Endothelial cell (in vitro differentiated cells): ENCODE measurements around the gene SMIM31. TPM values are rescaled to one million over a fixed set of nuclear protein-coding genes. Genes with fewer than 3 reads are reported as not detected.

Experiments
- DNase-seq: peaks from one replicate; pipeline ENCODE4 v3.0.0; 2021; ENCODE audit warnings: low spot score
- H3K27ac Mint-ChIP-seq: one replicate; pipeline ENCODE4 v1.8.0; 2021; ENCODE audit warnings: mixed read lengths, inconsistent platforms; ENCODE audit not compliant: unreplicated experiment
- H3K27me3 Mint-ChIP-seq: one replicate; pipeline ENCODE4 v1.8.0; 2021; ENCODE audit warnings: mild to moderate bottlenecking, moderate library complexity, mixed read lengths, inconsistent platforms; ENCODE audit not compliant: unreplicated experiment
- H3K36me3 Mint-ChIP-seq: one replicate; pipeline ENCODE4 v1.8.0; 2021; ENCODE audit warnings: mild to moderate bottlenecking, low read depth, mixed read lengths, inconsistent platforms; ENCODE audit not compliant: unreplicated experiment
- H3K4me1 Mint-ChIP-seq: one replicate; pipeline ENCODE4 v1.8.0; 2021; ENCODE audit warnings: mild to moderate bottlenecking, mixed read lengths, inconsistent platforms; ENCODE audit not compliant: unreplicated experiment
- H3K4me3 Mint-ChIP-seq: one replicate; pipeline ENCODE4 v1.8.0; 2021; ENCODE audit warnings: mild to moderate bottlenecking, mixed read lengths, inconsistent platforms; ENCODE audit not compliant: unreplicated experiment
- H3K9me3 Mint-ChIP-seq: one replicate; pipeline ENCODE4 v1.8.0; 2021; ENCODE audit warnings: mixed read lengths, inconsistent platforms; ENCODE audit not compliant: unreplicated experiment
- CTCF ChIP-seq: fragments of 200-600 bp; sonication (generic); IDR thresholded peaks from one replicate; pipeline ENCODE4 v1.5.0; 2021; ENCODE audit warnings: antibody characterized with exemption; ENCODE audit not compliant: unreplicated experiment
- total RNA-seq: library from RNA; stranded (reverse); fragmentation: NEBNext Ultra II Directional; extraction: Animal tissue kit (Norgen Biotek cat#: 25700); gene quantifications from one replicate; pipeline ENCODE4 v1.2.1, GENCODE V29; 2021; ENCODE audit not compliant: unreplicated experiment

The SMIM31 gene
- total RNA-seq, 1 donor from 2014 or later = not detected

- Mint-ChIP-seq H3K4me3 (no peak overlapping the region), H3K27me3 (no peaks in the 10 kb centered on the region), H3K4me1 (peaks cover 10% of the 10 kb centered on the region), H3K36me3 (no peaks in the 10 kb centered on the region), H3K27ac (no peak overlapping the region), H3K9me3 (no peaks in the 10 kb centered on the region)
- DNase-seq = no peak
- TF ChIP-seq CTCF = no peak
These were observed 75.0 kb downstream of the SMIM31 start for GRCh38 chr4:164828955-164829354.

DNA sequence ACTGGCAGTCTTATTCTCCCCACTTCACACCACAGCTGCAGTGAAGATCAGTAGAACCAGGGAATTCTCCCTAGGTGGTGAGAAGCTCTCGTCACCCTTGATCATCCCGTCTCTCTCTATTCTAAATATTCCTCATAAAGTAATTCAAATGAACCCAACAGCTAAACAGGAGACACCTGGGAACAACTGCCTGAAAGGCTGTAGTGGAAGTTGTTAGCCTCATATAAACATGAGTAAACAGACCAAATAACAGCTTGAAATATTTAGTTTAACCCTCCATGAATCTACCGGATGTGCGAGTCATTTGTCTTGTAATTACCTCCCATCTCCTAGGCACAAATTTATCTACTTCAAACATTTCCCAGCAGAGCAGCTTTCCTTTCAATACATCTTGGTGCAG, 92.6 kb downstream of the SMIM31 start:
- DNase-seq = no peak
- no peak overlapping the region for H3K27ac Mint-ChIP-seq
- no peaks in the 10 kb centered on the region for H3K36me3 Mint-ChIP-seq
- H3K9me3 Mint-ChIP-seq = no peaks in the 10 kb centered on the region
- TF ChIP-seq CTCF = no peak
- no peaks in the 10 kb centered on the region for H3K4me1 Mint-ChIP-seq
- H3K4me3 Mint-ChIP-seq = no peak overlapping the region
- H3K27me3 Mint-ChIP-seq = no peaks in the 10 kb centered on the region

DNA sequence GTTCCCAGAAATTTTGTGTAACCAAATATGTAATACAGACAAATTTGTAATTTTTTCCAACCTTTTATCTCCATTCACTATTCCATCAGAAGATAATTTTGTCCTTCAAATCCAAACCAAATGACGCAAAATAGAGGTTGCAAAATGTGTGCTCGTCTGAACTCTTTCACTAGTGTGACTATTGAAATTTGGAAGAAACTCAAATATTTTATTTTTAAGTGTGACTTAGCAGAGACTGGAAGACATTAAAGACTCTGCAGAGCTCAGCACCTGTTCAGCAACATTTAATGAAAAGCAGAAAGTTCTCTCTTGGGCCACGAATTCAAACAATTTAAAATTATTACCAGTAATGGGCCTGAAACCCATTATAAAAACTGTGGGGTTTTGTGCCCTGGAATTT, 93.1 kb downstream of the SMIM31 start:
- Mint-ChIP-seq H3K27me3 (no peaks in the 10 kb centered on the region), H3K9me3 (no peaks in the 10 kb centered on the region), H3K36me3 (no peaks in the 10 kb centered on the region), H3K4me3 (no peak overlapping the region), H3K27ac (no peak overlapping the region), H3K4me1 (no peaks in the 10 kb centered on the region)
- TF ChIP-seq CTCF = no peak
- no peak for DNase-seq

DNA sequence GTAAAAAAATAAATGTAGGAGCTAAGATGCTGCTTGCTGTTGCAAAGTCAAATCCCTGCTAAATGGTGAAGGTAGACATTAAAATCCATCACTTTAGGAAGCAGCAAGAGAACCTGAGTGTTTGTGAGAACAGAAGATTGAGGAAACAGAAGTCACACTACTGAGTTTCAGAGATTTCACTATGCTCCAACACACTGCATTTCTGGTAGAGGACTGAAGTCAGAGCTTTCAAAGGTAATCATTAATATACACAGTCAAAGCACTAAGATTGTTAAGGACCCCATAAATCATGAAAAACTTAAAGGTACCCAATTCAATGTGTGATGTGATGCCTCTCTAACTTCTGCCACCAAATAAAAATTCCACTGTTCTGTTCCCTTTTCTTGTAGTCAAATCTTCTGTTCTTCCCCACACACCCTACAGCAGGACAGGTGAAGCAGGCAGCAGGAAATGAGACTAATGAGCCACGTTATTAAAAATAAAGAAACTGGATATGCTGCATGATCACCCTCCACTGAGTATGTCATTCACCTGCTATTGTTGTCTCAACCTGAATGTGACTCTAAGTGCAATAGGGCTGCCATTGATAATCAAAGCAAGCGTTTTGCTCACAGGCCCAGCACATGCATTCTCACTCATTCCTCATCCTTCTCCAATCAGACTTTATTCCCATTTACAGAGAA, 94.2 kb downstream of the SMIM31 start:
- H3K27me3 Mint-ChIP-seq = no peaks in the 10 kb centered on the region
- H3K27ac Mint-ChIP-seq = no peak overlapping the region
- DNase-seq = no peak
- no peak for TF ChIP-seq CTCF
- no peaks in the 10 kb centered on the region for H3K9me3 Mint-ChIP-seq
- H3K36me3 Mint-ChIP-seq = no peaks in the 10 kb centered on the region
- H3K4me1 Mint-ChIP-seq = no peaks in the 10 kb centered on the region
- H3K4me3 Mint-ChIP-seq = no peak overlapping the region

Other genes starting within 250 kb of the SMIM31 start
- 0.85 TPM for gene APELA, start 123.0 kb downstream of the SMIM31 start, total RNA-seq
- gene TRIM61, start 223.5 kb downstream of the SMIM31 start, total RNA-seq = 1.8 TPM